Measurements from ENCODE around the gene TPK1.

TPK1 gene

GRCh38 chr7:144835652-144836544, at the start of gene TPK1:
Gene TPK1 (minus strand): TSS chr7:144836053. CDS start chr7:144835602, 451 bp downstream.
- H3K9me3 ChIP-seq (ENCODE audit: control insufficient read depth in 2 of 2, low read length in 2 of 2), result no peaks in the 10 kb centered on the region
- H3K9ac ChIP-seq (ENCODE audit: low read depth in 1 of 2, low read length in 2 of 2), result peak within 1 kb of the TSS; percentile 66 to 95
- H3K4me1 ChIP-seq (ENCODE audit: control insufficient read depth in 2 of 2, insufficient read depth in 2 of 2, low read length in 2 of 2), result peaks cover 4 to 6% of the 10 kb centered on the region in 2 donors
- H3K27ac ChIP-seq (ENCODE audit: low read depth in 2 of 2, low read length in 2 of 2), result peak within 1 kb of the TSS; percentile 95 to 96
- no peaks in the 10 kb centered on the region for H3K27me3 ChIP-seq (ENCODE audit: control insufficient read depth in 2 of 2, insufficient read depth in 2 of 2, low read length in 2 of 2)
- peak within 1 kb of the TSS; percentile 65 to 99 for H3K4me3 ChIP-seq (ENCODE audit: low read length in 2 of 2)
- no peaks in the 10 kb centered on the region for H3K36me3 ChIP-seq (ENCODE audit: control insufficient read depth in 2 of 2, insufficient read depth in 2 of 2, low read length in 2 of 2)

- Histone ChIP-seq H3K27ac (ENCODE audit: low read depth in 2 of 2, low read length in 2 of 2) (no peak overlapping the region), H3K4me3 (ENCODE audit: low read length in 2 of 2) (no peak overlapping the region), H3K36me3 (ENCODE audit: control insufficient read depth in 2 of 2, insufficient read depth in 2 of 2, low read length in 2 of 2) (no peaks in the 10 kb centered on the region), H3K9ac (ENCODE audit: low read depth in 1 of 2, low read length in 2 of 2) (no peak overlapping the region), H3K27me3 (ENCODE audit: control insufficient read depth in 2 of 2, insufficient read depth in 2 of 2, low read length in 2 of 2) (no peaks in the 10 kb centered on the region), H3K4me1 (ENCODE audit: control insufficient read depth in 2 of 2, insufficient read depth in 2 of 2, low read length in 2 of 2) (no peaks in the 10 kb centered on the region), H3K9me3 (ENCODE audit: control insufficient read depth in 2 of 2, low read length in 2 of 2) (no peaks in the 10 kb centered on the region)
Observed at GRCh38 chr7:144885478-144885877, 49.6 kb upstream of the TPK1 start.

- no peak overlapping the region for H3K27ac ChIP-seq (ENCODE audit: low read depth in 2 of 2, low read length in 2 of 2)
- H3K4me1 ChIP-seq (ENCODE audit: control insufficient read depth in 2 of 2, insufficient read depth in 2 of 2, low read length in 2 of 2), result no peaks in the 10 kb centered on the region
- H3K9me3 ChIP-seq (ENCODE audit: control insufficient read depth in 2 of 2, low read length in 2 of 2), result no peaks in the 10 kb centered on the region
- no peaks in the 10 kb centered on the region for H3K36me3 ChIP-seq (ENCODE audit: control insufficient read depth in 2 of 2, insufficient read depth in 2 of 2, low read length in 2 of 2)
- no peak overlapping the region for H3K4me3 ChIP-seq (ENCODE audit: low read length in 2 of 2)
- H3K27me3 ChIP-seq (ENCODE audit: control insufficient read depth in 2 of 2, insufficient read depth in 2 of 2, low read length in 2 of 2), result no peaks in the 10 kb centered on the region
- no peak overlapping the region for H3K9ac ChIP-seq (ENCODE audit: low read depth in 1 of 2, low read length in 2 of 2)
Observed at GRCh38 chr7:144884896-144885295, 49.0 kb upstream of the TPK1 start.

- Histone ChIP-seq H3K27me3 (ENCODE audit: control insufficient read depth in 2 of 2, insufficient read depth in 2 of 2, low read length in 2 of 2) (no peaks in the 10 kb centered on the region), H3K4me1 (ENCODE audit: control insufficient read depth in 2 of 2, insufficient read depth in 2 of 2, low read length in 2 of 2) (no peaks in the 10 kb centered on the region), H3K9me3 (ENCODE audit: control insufficient read depth in 2 of 2, low read length in 2 of 2) (no peaks in the 10 kb centered on the region), H3K27ac (ENCODE audit: low read depth in 2 of 2, low read length in 2 of 2) (no peak overlapping the region), H3K4me3 (ENCODE audit: low read length in 2 of 2) (no peak overlapping the region), H3K9ac (ENCODE audit: low read depth in 1 of 2, low read length in 2 of 2) (no peak overlapping the region), H3K36me3 (ENCODE audit: control insufficient read depth in 2 of 2, insufficient read depth in 2 of 2, low read length in 2 of 2) (no peaks in the 10 kb centered on the region)
Observed at GRCh38 chr7:144873316-144873845, 37.5 kb upstream of the TPK1 start.

GRCh38 chr7:144869082-144869481, 33.2 kb upstream of the TPK1 start:
- H3K36me3 ChIP-seq (ENCODE audit: control insufficient read depth in 2 of 2, insufficient read depth in 2 of 2, low read length in 2 of 2), result no peaks in the 10 kb centered on the region
- H3K27ac ChIP-seq (ENCODE audit: low read depth in 2 of 2, low read length in 2 of 2), result no peak overlapping the region
- no peaks in the 10 kb centered on the region for H3K9me3 ChIP-seq (ENCODE audit: control insufficient read depth in 2 of 2, low read length in 2 of 2)
- no peaks in the 10 kb centered on the region for H3K4me1 ChIP-seq (ENCODE audit: control insufficient read depth in 2 of 2, insufficient read depth in 2 of 2, low read length in 2 of 2)
- H3K4me3 ChIP-seq (ENCODE audit: low read length in 2 of 2), result no peak overlapping the region
- no peaks in the 10 kb centered on the region for H3K27me3 ChIP-seq (ENCODE audit: control insufficient read depth in 2 of 2, insufficient read depth in 2 of 2, low read length in 2 of 2)
- no peak overlapping the region for H3K9ac ChIP-seq (ENCODE audit: low read depth in 1 of 2, low read length in 2 of 2)

- H3K9me3 ChIP-seq (ENCODE audit: control insufficient read depth in 2 of 2, low read length in 2 of 2), result no peaks in the 10 kb centered on the region
- H3K9ac ChIP-seq (ENCODE audit: low read depth in 1 of 2, low read length in 2 of 2), result no peak overlapping the region
- H3K27me3 ChIP-seq (ENCODE audit: control insufficient read depth in 2 of 2, insufficient read depth in 2 of 2, low read length in 2 of 2), result no peaks in the 10 kb centered on the region
- H3K27ac ChIP-seq (ENCODE audit: low read depth in 2 of 2, low read length in 2 of 2), result no peak overlapping the region
- H3K4me1 ChIP-seq (ENCODE audit: control insufficient read depth in 2 of 2, insufficient read depth in 2 of 2, low read length in 2 of 2), result no peaks in the 10 kb centered on the region
- no peaks in the 10 kb centered on the region for H3K36me3 ChIP-seq (ENCODE audit: control insufficient read depth in 2 of 2, insufficient read depth in 2 of 2, low read length in 2 of 2)
- H3K4me3 ChIP-seq (ENCODE audit: low read length in 2 of 2), result no peak overlapping the region
Observed at GRCh38 chr7:144866189-144866588, 30.3 kb upstream of the TPK1 start.

- H3K36me3 ChIP-seq (ENCODE audit: control insufficient read depth in 2 of 2, insufficient read depth in 2 of 2, low read length in 2 of 2), result no peaks in the 10 kb centered on the region
- no peak overlapping the region for H3K9ac ChIP-seq (ENCODE audit: low read depth in 1 of 2, low read length in 2 of 2)
- no peaks in the 10 kb centered on the region for H3K4me1 ChIP-seq (ENCODE audit: control insufficient read depth in 2 of 2, insufficient read depth in 2 of 2, low read length in 2 of 2)
- H3K9me3 ChIP-seq (ENCODE audit: control insufficient read depth in 2 of 2, low read length in 2 of 2), result no peaks in the 10 kb centered on the region
- H3K4me3 ChIP-seq (ENCODE audit: low read length in 2 of 2), result no peak overlapping the region
- no peaks in the 10 kb centered on the region for H3K27me3 ChIP-seq (ENCODE audit: control insufficient read depth in 2 of 2, insufficient read depth in 2 of 2, low read length in 2 of 2)
- H3K27ac ChIP-seq (ENCODE audit: low read depth in 2 of 2, low read length in 2 of 2), result no peak overlapping the region
Observed at GRCh38 chr7:144863320-144863647, 27.4 kb upstream of the TPK1 start.

- H3K27me3 ChIP-seq (ENCODE audit: control insufficient read depth in 2 of 2, insufficient read depth in 2 of 2, low read length in 2 of 2), result no peaks in the 10 kb centered on the region
- H3K27ac ChIP-seq (ENCODE audit: low read depth in 2 of 2, low read length in 2 of 2), result no peak overlapping the region
- H3K9me3 ChIP-seq (ENCODE audit: control insufficient read depth in 2 of 2, low read length in 2 of 2), result no peaks in the 10 kb centered on the region
- no peaks in the 10 kb centered on the region for H3K36me3 ChIP-seq (ENCODE audit: control insufficient read depth in 2 of 2, insufficient read depth in 2 of 2, low read length in 2 of 2)
- no peak overlapping the region for H3K9ac ChIP-seq (ENCODE audit: low read depth in 1 of 2, low read length in 2 of 2)
- no peak overlapping the region for H3K4me3 ChIP-seq (ENCODE audit: low read length in 2 of 2)
- H3K4me1 ChIP-seq (ENCODE audit: control insufficient read depth in 2 of 2, insufficient read depth in 2 of 2, low read length in 2 of 2), result no peaks in the 10 kb centered on the region
Observed at GRCh38 chr7:144862612-144863319, 26.9 kb upstream of the TPK1 start.

GRCh38 chr7:144859739-144860138, 23.9 kb upstream of the TPK1 start:
- no peak overlapping the region for H3K9ac ChIP-seq (ENCODE audit: low read depth in 1 of 2, low read length in 2 of 2)
- no peak overlapping the region for H3K27ac ChIP-seq (ENCODE audit: low read depth in 2 of 2, low read length in 2 of 2)
- H3K27me3 ChIP-seq (ENCODE audit: control insufficient read depth in 2 of 2, insufficient read depth in 2 of 2, low read length in 2 of 2), result no peaks in the 10 kb centered on the region
- H3K9me3 ChIP-seq (ENCODE audit: control insufficient read depth in 2 of 2, low read length in 2 of 2), result no peaks in the 10 kb centered on the region
- H3K4me3 ChIP-seq (ENCODE audit: low read length in 2 of 2), result no peak overlapping the region
- no peaks in the 10 kb centered on the region for H3K4me1 ChIP-seq (ENCODE audit: control insufficient read depth in 2 of 2, insufficient read depth in 2 of 2, low read length in 2 of 2)
- H3K36me3 ChIP-seq (ENCODE audit: control insufficient read depth in 2 of 2, insufficient read depth in 2 of 2, low read length in 2 of 2), result no peaks in the 10 kb centered on the region

GRCh38 chr7:144857463-144857862, 21.6 kb upstream of the TPK1 start:
- no peaks in the 10 kb centered on the region for H3K4me1 ChIP-seq (ENCODE audit: control insufficient read depth in 2 of 2, insufficient read depth in 2 of 2, low read length in 2 of 2)
- H3K27ac ChIP-seq (ENCODE audit: low read depth in 2 of 2, low read length in 2 of 2), result no peak overlapping the region
- no peak overlapping the region for H3K9ac ChIP-seq (ENCODE audit: low read depth in 1 of 2, low read length in 2 of 2)
- no peaks in the 10 kb centered on the region for H3K36me3 ChIP-seq (ENCODE audit: control insufficient read depth in 2 of 2, insufficient read depth in 2 of 2, low read length in 2 of 2)
- no peaks in the 10 kb centered on the region for H3K27me3 ChIP-seq (ENCODE audit: control insufficient read depth in 2 of 2, insufficient read depth in 2 of 2, low read length in 2 of 2)
- H3K4me3 ChIP-seq (ENCODE audit: low read length in 2 of 2), result no peak overlapping the region
- no peaks in the 10 kb centered on the region for H3K9me3 ChIP-seq (ENCODE audit: control insufficient read depth in 2 of 2, low read length in 2 of 2)
